HG02623 (cell line): ENCODE measurements around the gene LIF.

ENCODE experiments used
- ATAC-seq: cut with Tn5 transposase; IDR thresholded peaks from one replicate; pipeline ENCODE4 v1.9.1; 2021; ENCODE audit warnings: moderate library complexity; ENCODE audit not compliant: unreplicated experiment

The LIF gene

DNA sequence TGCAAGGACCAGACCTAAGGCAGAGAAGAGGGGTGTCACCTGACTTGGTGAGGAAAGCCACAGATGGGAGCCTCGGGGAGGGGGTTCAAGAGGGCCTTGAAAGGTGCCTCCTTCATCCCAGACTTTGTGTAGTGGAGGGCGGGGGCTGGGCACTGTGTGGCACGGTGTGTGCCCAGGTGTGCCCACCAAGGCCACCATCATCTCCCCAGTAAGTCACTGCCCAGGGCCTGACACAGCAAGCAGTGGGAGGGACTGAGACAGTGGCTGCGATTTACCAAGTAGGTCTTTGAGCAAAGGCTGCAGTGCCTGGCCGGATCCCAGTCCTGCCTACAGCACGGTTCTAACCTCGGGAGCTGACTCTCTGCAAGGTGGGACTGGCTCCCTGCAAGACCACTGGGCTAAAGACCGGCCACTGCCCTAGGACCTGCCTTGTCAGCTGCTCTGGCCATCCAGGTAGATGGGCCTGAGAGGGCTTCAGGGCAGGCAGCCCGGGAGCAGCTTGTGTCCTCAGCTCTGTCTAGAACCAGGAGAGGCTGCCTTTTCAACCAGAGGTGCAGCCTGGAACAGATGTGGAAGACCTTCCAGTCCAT, 18.7 kb upstream of the LIF start:
- ATAC-seq, result no peak

DNA sequence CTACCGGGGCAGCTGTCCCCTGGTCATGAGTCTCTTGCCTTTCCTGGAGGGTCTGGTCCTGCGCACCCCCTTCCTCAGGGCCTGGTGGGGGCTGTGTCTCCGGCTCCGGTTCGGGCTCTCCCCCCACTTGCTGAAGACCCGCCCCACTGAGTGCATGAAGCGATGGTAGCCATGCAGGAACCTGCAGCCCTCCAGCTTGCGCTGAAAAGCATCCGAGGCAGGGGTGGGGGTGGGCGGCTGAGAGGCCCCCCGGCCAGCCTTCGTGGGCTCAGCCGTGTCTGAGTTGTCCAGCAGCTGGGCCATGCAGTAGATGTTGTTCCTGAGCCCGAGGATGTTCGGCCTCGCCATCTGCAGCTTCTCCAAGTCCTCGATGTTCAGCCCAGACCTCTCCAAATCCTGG, 17.3 kb upstream of the LIF start:
- no peak for ATAC-seq

DNA sequence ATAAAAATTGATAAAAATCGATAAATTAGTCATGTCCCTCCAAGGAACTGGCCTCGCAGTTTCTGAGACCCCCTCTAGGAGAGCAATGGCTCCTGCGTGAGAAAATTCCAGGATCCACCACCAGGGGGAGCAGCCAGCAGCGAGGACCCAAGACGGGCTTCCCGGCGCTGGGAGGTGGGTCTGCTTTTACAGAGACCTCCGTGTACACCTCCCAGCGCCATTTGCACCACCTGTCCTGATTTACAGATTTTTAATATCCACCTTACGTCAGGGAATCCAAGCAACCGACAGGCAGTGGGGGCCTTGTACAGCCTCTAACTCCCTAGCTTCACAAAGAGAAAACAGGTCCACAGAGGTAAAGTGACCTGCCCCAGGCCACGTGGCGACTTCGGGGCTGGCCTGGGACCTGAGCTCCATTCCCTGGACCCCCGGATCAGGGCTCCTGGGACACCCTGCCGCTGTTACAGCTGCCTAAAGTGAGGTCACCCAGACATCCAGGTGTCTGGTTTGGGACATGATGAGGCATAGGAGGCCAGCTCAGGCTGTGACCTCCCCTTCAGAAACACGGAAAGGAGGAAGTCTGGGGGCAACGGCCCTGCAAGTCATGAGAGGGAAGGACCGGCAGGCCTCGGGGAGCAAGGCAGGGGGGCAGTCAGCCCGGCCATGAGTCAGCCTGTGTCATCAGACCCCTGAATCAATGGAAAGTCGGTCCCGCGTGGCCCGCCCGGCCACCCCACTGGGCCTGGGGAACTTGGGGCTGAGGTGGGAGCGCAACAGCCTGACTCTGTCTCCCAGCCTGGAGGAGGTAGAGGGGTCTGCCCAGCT, 16.6 kb upstream of the LIF start:
- ATAC-seq, result no peak

DNA sequence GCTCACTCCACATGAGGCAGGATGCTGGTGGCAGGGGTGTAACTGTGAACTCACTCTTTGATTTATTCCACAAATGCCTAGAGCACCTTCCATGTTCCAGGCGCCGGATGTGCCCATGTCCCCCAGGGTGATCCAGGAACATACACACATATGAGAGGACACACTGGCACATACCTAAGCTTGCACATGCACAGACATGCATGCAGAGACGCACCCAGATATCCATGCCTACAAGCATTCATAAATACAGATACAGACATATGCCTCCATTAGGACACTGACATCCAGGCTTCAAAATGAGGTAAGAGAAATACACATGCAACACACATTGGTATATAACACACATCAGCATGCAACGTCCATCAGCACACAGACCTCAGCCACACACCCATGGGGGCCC, 15.6 kb upstream of the LIF start:
- no peak for ATAC-seq

DNA sequence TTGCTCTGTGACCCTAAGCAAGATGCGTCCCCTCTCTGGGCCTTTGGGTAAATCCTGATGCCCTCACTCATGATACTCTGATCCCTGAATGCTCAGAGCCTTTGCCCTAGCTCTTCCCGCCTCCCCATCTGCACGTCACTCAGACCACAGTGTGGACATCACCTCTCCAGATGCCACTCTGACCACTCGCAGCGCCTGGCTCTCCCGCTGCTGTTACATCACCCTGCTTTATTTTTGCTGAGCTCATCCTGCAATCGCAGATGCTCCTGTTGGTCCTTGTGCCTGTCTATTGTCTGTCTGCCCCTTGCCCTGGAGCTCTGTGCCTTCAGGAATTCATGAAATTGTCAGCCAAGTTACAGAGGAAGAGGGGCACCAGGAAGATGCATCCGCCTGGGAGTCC, 14.6 kb upstream of the LIF start:
- ATAC-seq, result no peak

DNA sequence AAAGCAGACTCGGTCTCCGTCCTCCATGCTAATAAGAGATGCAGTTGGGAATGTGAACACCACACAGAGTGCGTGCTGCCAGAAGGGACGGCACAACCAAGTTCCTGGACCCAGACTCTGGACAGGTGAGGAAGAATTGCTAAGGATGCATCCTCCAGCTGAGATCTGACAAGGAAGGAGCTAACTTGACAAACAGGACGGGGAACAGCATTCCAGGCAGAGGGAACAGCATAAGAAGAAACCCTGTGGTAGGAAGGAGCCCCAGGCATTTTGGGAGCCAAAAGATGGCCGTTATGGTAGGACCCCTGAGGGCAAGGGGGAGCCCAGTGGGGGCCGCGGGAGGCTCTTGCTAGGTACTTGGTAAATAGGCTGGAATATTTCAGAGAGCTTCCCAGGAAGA, 14.1 kb upstream of the LIF start:
- no peak for ATAC-seq

DNA sequence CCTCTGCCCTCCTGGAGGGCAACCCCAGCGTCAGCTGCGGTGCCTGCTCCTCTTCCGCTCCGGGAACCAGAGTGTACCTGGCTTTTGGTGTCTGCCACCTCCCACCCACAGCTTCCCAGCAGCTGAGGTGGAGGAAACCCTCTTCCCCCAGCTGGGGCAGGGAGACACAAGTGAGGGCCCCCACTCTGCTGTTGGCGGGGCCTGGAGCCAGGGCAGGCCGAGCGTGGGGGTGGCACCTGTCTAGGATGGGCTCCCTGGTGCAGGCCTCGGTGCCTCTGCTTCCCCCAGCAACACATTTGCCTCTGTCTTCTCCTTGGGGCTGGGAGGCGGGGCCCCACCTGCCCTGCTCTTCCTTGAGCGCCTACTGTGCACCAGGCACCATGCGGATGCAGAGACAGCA, 13.7 kb upstream of the LIF start:
- ATAC-seq, result no peak

DNA sequence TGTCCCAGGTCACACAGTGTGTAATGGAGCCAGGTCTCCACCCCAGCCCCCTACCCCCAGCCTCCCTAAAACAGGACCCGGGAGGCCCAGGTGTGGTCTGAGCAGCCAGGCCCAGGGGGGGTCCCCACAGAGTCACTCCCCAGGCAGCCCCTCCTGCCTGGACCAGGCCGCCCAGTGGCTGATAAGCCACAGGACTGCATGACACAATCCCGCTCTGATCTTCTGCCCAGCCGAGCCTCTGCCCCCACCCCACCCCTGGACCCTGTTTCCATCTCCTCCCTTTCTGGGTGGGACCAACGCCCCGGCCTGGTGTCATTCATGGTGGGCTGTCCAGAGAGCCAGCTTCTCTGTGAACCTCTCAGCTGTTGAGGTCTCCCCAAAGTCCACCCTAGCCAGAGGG, 7.8 kb upstream of the LIF start:
- ATAC-seq, result no peak

DNA sequence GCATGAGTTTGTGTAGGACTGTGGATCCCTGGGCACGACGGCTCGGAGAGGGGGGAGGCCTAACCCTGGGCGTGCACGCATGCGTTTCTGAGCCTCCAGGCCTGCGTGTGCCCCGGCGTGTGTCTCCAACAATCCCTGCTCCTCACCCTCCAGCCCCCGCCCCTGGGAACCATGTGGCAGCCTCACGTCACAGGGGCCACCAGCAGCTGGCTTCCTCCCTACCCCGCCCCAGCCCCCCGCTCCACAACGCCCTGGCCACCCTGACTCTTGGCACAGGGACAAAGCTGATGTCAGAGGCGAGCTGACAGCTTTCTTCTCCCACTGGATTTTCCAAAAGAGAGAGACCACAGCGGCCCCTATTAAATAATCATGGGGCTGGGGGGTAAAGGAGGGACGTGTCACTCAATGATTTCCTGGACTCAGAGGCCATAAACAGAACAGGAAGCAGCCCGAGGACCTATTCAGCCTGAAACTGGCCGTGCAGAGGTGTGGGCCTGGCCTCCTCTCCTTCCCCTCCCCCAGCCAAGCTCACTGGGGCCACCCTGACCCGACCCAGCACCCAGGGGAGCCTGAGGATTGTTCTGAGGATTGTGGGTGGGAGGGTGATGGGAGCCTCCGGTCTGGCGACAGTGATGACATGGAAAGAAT, 6.8 kb upstream of the LIF start:
- ATAC-seq, result no peak

DNA sequence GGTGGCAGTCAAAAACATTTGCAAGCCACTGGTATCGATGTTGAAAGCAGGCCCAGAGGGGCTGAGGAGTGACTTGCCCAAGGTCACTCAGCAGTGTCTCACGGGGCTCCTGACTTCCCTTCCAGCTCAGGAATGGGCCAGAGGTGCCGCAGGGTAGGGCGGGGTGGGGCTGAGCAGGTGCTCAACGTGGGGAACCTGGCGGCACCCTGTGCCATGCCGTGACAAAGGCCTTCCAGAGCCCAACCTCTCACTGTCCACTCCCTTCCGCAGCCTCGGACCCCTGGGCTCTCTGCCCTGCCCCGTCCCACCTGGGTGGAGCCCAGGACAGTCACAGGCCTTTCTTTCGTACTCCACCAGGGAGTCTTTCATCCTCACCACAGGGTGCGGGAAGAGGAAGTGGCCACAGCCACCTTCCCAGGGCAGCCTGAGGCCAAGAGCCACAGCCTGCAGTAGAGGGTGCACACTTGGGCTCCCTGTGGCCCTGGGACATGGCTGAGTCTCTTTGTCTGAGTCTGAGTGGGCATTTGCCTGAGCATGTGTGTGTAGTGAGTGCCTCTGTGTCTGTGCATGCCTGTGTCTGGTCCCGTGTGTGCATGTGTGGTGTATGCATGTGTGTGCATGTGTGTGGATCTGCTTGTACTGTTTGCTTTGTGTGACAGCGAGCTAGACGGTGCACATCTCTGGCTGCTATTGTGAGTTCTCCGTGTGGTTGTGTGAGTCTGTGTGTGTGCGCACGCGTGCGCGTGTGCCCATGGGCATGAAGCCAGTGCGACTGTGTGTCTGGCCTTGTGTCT, 6.0 kb upstream of the LIF start:
- no peak for ATAC-seq

DNA sequence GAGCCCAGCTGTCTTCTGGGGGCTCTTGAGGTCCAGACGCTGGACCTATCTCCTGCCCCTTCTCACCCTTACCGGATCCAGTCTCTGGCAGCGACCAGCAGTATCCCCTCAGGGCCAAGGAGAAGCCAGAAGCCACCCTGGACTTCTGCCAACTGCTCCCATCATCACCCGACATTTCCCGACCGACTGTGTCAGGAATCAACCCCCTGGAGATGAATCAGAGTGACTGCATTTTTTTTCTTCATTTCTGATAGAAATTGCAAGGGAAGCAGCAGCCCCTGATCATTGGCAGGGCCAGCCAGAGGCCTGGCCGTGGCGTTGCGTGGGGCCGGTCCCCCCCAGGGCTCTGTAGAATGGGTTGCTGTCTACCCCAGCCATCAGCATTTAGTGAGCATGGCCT, 5.2 kb upstream of the LIF start:
- no peak for ATAC-seq

DNA sequence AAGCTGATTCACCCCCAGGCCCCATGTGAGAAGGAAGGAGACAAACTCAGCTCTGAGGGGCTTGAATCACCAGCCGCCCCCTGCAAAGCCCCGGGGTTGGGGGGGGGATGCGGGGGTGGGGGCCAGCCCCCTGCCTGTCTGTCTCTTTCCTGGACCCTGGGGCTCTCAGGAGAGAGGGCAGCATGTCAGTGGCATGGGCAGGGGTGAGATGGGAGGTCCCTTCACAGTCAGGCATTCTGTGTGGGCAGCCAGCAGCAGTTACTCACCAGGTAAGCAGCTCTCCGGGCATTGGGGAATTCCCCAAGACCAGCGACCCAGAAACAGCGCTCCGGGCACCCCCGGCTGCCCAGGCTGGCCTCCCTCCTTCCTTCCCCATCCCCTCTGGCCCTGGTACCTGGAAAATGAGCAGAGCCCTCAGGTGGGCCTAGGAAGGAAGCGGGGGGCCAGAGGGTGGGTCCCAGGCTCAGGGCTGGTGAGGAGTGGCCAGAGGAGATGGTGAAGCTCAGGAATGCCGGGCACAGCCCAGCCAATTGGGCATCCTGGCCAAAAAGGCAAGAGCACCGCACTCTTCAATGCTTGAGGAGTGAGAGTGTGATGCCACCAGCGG, 4.2 kb upstream of the LIF start:
- ATAC-seq, result no peak

DNA sequence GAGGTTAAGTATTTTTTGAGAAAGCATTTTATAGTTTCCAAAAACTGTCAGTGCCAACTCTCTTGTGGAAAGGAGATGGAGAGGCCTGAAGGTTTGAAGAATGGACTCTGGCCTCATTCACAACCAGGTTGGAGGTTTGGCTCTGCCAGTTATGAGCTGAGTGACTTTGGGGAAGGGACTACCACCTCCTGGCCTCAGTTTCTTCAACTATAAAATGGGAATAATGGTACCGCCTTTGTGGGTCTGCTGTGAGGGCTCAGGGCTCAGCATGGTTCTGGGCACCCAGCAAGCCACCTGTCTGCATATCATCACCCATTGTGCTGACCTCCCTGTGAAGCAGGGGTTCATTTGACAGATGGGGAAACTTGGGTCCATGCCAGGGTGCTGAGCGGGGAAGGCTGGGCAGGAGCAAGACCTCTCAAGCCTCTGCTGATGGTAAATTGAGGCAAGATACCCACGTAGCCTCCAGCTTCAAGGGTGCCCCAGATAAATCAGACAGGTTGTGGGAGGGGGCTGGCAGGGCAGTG, 3.5 kb upstream of the LIF start:
- no peak for ATAC-seq

DNA sequence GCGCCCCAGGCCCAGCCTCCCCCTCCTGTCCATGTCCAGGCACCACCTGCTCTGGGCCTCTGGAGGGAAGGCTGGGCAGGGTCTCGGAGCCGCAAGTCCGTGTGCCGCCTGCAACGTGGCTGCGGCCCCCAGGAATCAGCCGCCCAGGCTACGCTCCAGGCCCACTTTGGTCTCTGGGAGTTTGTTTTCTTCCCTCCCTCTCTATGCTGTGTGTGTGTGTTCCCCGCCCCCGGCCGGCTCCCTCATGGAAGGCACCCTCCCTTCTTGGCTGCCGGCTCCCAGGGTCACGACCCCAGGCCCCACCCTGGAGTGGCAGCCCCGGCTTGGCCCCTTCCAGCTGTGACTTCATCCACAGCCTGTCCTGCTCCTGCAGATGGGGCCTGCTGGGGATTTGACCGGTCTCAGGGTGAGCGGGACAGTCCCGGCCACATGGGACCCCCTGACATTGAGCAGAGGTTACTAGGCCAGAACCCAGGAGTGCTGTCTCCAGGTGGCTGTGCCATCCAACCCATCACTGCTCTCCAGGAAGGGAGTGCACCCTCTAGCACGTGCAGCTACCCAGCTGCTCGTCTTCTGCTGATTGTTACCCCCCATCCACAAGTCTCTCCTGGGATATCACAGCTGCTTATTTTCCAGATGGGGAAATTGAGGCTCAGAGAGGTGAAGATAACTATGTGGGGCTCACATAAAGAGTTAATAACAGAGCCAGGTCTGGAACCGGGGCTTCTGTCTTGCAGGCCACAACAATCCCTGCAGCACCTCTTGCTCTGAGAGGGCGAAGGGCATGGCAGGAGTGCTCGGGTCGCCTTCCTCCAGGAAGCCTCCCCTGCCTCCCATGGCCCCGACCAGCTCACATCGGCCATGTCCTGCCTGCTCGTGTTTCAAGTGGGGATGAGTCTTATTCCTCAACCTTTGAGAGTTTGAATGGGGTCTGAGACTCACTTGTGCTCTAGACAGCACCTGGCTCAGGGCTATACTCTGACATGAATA, 2.8 kb upstream of the LIF start:
- no peak for ATAC-seq

DNA sequence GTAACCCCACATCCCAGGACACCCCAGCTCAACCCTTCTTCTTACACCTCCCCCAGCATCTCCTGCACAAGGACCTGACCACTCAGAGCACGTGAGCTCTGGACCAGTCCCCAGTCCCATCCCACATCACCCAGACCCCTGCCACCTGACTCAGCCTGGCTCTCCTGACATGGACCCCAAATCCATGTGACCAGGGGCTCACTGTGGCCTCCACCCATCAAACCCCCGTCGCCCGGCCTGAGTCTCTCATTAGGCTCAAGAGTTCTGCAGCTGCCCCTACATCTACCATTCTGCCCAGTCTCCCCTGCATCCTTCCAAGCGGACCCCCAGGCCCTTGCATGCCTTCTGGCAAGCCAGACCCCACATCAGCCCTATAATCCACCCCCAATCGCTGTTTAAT, 1.9 kb upstream of the LIF start:
- no peak for ATAC-seq

DNA sequence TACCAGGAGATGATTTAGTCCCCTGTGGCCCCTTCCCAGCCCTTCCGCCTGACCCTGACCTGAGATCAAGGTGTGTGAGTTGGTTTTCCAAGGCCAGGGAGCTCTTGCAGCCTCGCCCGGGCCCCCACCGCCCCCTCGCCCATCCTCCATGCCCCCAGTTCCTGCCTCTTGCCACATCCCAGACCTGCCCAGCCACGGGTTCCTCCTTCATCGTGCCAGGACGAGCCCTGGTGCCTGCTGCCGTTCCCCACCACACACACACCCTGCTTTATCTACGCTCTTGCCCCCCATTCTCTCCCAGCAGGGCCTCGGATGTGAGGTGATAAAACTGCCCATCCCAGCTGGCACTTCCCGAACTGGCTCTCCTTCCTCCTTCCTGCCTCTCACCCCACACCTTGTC, 1.4 kb upstream of the LIF start:
- ATAC-seq, result no peak

DNA sequence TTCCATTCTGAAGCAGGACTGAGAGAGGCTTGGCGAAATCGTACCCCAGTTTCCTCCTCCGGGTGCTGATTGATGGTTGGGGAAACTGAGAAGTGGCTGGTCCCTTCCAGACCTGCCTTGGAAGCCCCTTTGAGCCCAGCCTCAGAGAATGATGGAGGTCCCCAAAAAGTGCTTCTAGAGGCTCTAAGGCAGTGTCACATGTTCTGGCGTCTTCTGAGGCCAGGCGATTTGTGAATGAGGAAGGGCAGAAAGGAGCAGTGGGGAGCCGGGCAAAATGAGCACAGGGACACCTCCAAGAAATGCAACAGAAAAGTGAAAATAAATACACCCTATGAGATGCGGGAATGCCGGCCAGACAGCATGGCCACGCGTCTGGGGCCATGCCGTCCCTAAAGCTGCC, 1.0 kb upstream of the LIF start:
- no peak for ATAC-seq

DNA sequence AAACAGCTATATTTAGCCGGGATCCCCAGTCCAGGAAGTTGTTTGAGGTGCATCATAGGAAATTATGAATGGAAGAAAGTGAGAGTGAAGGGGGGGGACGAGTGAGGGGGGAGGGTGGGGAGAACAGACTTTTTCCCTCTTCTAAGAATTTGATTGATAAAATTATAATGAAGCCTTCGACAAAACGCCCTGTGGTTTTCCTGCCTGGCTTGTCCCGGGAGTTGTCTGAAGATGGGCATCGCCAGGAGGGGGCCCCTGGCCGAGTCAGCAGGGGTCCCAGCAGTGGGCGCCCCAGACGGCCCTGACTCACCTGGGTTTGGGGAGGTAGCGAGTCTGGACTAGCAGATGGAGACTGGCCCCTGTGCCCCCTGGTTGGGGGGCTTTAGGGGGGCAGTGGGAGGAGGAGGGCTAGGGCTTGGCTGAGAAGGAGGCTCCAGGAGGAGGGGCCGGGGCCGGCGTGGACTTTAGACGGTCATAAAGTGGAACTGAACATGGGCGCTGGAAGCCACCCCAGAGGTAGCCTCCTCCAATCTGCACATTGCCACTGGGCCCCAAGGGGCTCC, 336 bp upstream of the LIF start:
- no peak for ATAC-seq

DNA sequence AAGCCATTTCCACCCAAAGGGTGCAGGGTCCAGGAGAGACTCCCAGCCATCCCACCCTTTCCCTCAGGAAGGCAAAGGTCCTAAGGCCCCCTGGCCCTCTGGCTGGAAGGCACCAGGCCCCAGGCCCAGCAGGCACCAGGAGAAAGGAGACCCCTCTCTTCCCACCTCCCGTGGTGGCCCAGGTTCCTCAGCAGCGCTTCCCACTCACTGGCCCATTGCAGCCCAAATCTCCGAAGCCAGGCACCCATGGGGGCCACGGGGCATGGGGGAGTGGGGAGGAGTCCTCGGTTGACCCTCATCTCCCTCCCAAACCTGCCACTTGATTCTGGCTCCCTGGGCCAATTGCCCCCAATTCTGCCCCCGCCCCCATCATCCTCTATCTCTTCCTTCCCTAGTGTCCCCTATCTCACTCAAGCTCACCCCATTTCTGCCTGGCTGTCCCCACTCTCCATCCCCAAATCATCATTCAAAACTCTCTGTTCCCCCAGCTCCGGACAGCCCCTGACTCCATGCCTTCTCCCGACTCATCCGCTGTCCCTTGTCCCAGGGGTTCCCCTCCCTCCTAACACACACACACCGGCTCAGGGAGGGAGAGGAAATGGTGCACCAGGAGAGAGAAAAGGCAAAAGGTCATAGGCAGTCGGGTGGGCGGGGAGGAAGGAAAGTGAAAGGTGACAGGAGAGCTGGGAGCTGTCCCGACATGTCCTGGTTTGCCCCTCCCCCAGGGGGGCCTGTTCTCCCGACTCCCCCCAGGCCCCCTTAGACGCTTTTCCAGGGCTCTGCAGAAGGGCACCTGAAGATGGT, 1.2 kb downstream of the LIF start:
- no peak for ATAC-seq
